GM12878 (cell line): ENCODE data around the gene FRAS1. TPM values are rescaled to one million over a fixed set of nuclear protein-coding genes. Genes with fewer than 3 reads are reported as not detected.

Experiments used
- ATAC-seq: fragments of 200-7000 bp; cut with Tn5 transposase; 3 replicates; pipeline ENCODE4 v1.9.1; 2020; ENCODE audit warnings: mild to moderate bottlenecking, moderate library complexity
- BruUV-seq: library from RNA; stranded (reverse); fragments of 400-500 nt; replicated peaks from 2 replicates; lab custom pipeline; 2021; lab: Mats Ljungman, UMichigan
- CTCF ChIA-PET: fragments of 300-600 bp; sonication (Branson Sonifier 250); formaldehyde crosslinking; extraction: SDS; loops from one replicate; lab custom pipeline; 2021; ENCODE audit warnings: inconsistent platforms; lab: Yijun Ruan, JAX
- POLR2A ChIA-PET: fragments of 350-600 bp; formaldehyde crosslinking; extraction: SDS; loops from one replicate; lab custom pipeline; 2021; ENCODE audit warnings: inconsistent platforms; lab: Charles Lee
- RAD21 ChIA-PET: fragments of 300-600 bp; sonication (Branson Sonifier 250); formaldehyde crosslinking; loops from one replicate; lab custom pipeline; 2023; ENCODE audit warnings: antibody characterized with exemption; ENCODE audit not compliant: unreplicated experiment; lab: Charles Lee
- SMC1A ChIA-PET: fragments of 300-600 bp; sonication (Branson Sonifier 250); formaldehyde crosslinking; loops from one replicate; lab custom pipeline; 2023; ENCODE audit not compliant: unreplicated experiment, uncharacterized antibody; lab: Charles Lee
- DNase-seq: peaks from one replicate; pipeline ENCODE4 v3.0.0-alpha.2; 2011; ENCODE audit warnings: low read depth, low spot score
- FAIRE-seq: peaks from 3 replicates; lab custom pipeline; 2011; peaks lifted over from hg19 to GRCh38; lab: Jason Lieb, UNC
- H2AFZ ChIP-seq: 2 replicates; pipeline ENCODE4 v1.6.0; 2011; ENCODE audit warnings: low read depth, low read length, control low read depth; ENCODE audit not compliant: control insufficient read depth
- H3K27ac ChIP-seq: 2 replicates; pipeline ENCODE4 v1.5.1; 2011; ENCODE audit warnings: control low read depth; ENCODE audit not compliant: control insufficient read depth, insufficient read depth
- H3K27me3 ChIP-seq, 2 experiments: replicated peaks in 1 of 2; 2 replicates each; pipeline versions ENCODE4 v1.6.0 to v1.6.1; 2011; ENCODE audit warnings: low read length in 1 of 2; ENCODE audit not compliant: control insufficient read depth in 2 of 2, insufficient read depth in 2 of 2
- H3K36me3 ChIP-seq, 2 experiments: 2 replicates each; pipeline ENCODE4 v1.5.1; 2011; ENCODE audit warnings: low read length in 1 of 2; ENCODE audit not compliant: control insufficient read depth in 2 of 2, insufficient read depth in 2 of 2
- H3K4me1 ChIP-seq: 2 replicates; pipeline ENCODE4 v1.6.1; 2011; ENCODE audit warnings: mild to moderate bottlenecking, low read length, moderate library complexity, mixed read lengths; ENCODE audit not compliant: control insufficient read depth, insufficient read depth
- H3K4me2 ChIP-seq: 2 replicates; pipeline ENCODE4 v1.6.0; 2011; ENCODE audit warnings: control low read depth; ENCODE audit not compliant: control insufficient read depth, insufficient read depth
- H3K4me3 ChIP-seq: fragments of 200-600 bp; sonication (generic); 2 replicates; pipeline ENCODE4 v1.5.1; 2016
- H3K79me2 ChIP-seq: 2 replicates; pipeline ENCODE4 v1.6.0; 2011; ENCODE audit warnings: low read length; ENCODE audit not compliant: control insufficient read depth, insufficient read depth
- H3K9ac ChIP-seq: 2 replicates; pipeline ENCODE4 v1.8.0; 2011; ENCODE audit warnings: low read length, control low read depth, mixed read lengths; ENCODE audit not compliant: control insufficient read depth, insufficient read depth
- H3K9me3 ChIP-seq: replicated peaks from 3 replicates; pipeline ENCODE4 v1.5.1; 2011; ENCODE audit warnings: mild to moderate bottlenecking, low read length; ENCODE audit not compliant: control insufficient read depth, insufficient read depth
- H4K20me1 ChIP-seq: 2 replicates; pipeline ENCODE4 v1.6.0; 2011; ENCODE audit not compliant: control insufficient read depth, insufficient read depth
- BRCA1 ChIP-seq: IDR thresholded peaks from 2 replicates; pipeline ENCODE4 v1.6.1; 2011; ENCODE audit warnings: low read depth, low read length, improper control_type of control experiment
- CBX5 ChIP-seq: sonication (generic); IDR thresholded peaks from 2 replicates; pipeline ENCODE4 v1.6.1; 2016; ENCODE audit warnings: low read depth, moderate library complexity, mild to moderate bottlenecking, inconsistent platforms
- DPF2 ChIP-seq: fragments of 450-650 bp; IDR thresholded peaks from 2 replicates; pipeline ENCODE4 v1.6.1; 2017; ENCODE audit warnings: mild to moderate bottlenecking
- E2F8 ChIP-seq: fragments of 450-650 bp; IDR thresholded peaks from 2 replicates; pipeline ENCODE4 v1.6.1; 2018; ENCODE audit warnings: mild to moderate bottlenecking, low read depth, moderate library complexity; ENCODE audit not compliant: partially characterized antibody
- EP300 ChIP-seq, 2 experiments: fragments of 150-350 bp in 1 of 2; IDR thresholded peaks; 2 replicates each; pipeline ENCODE4 v1.6.1; 2011 to 2012; ENCODE audit warnings: low read depth in 2 of 2, low read length in 2 of 2, borderline replicate concordance in 1 of 2, improper control_type of control experiment in 1 of 2, inconsistent platforms in 1 of 2; ENCODE audit not compliant: control insufficient read depth in 1 of 2
- FOS ChIP-seq: IDR thresholded peaks from 3 replicates; pipeline ENCODE4 v1.6.1; 2011; ENCODE audit warnings: borderline replicate concordance; ENCODE audit not compliant: insufficient read length; ENCODE audit errors: extremely low read depth
- LARP7 ChIP-seq: fragments of 450-650 bp; IDR thresholded peaks from 2 replicates; pipeline ENCODE4 v1.6.1; 2017; ENCODE audit warnings: mild to moderate bottlenecking
- MTA3 ChIP-seq: IDR thresholded peaks from 2 replicates; pipeline ENCODE4 v1.6.1; 2012; ENCODE audit warnings: low read length, inconsistent platforms, borderline replicate concordance
- NFYB ChIP-seq: IDR thresholded peaks from 2 replicates; pipeline ENCODE4 v1.6.1; 2011; ENCODE audit warnings: low read depth, mild to moderate bottlenecking, low read length, improper control_type of control experiment, moderate library complexity; ENCODE audit not compliant: insufficient read depth
- SMAD5 ChIP-seq: IDR thresholded peaks from 2 replicates; pipeline ENCODE4 v1.6.1; 2016; ENCODE audit warnings: antibody characterized with exemption, low read depth
- SP1 ChIP-seq: IDR thresholded peaks from one replicate; pipeline ENCODE4 v1.6.1; 2011; ENCODE audit warnings: low read depth, low read length
- YY1 ChIP-seq: IDR thresholded peaks from 2 replicates; pipeline ENCODE4 v1.6.1; 2011; ENCODE audit warnings: low read depth, mild to moderate bottlenecking, low read length
- ZNF207 ChIP-seq: fragments of 450-650 bp; IDR thresholded peaks from 2 replicates; pipeline ENCODE4 v1.6.1; 2014; ENCODE audit warnings: antibody characterized with exemption, mild to moderate bottlenecking, borderline replicate concordance
- WGBS: methylation state at CpG from one replicate; pipeline ENCODE4 v1.1.6; 2016; ENCODE audit warnings: low lambda C conversion rate; ENCODE audit not compliant: insufficient replicate concordance, insufficient coverage; ENCODE audit errors: missing lambda C conversion rate; 5-methylcytosine and 5-hydroxymethylcytosine counted together
- in situ Hi-C: fragments of 300-500 bp; cut with MboI; formaldehyde crosslinking; loops from 9 replicates; pipeline ENCODE4 v1.14.3; 2018; ENCODE audit warnings: mixed read lengths
- intact Hi-C: fragments of 100-400 bp; cut with micrococcal nuclease; formaldehyde crosslinking; loops from one replicate; pipeline ENCODE4 v1.14.2; 2022; ENCODE audit not compliant: unreplicated experiment
- polyA plus RNA-seq, 11 experiments: library from polyadenylated mRNA; depleted of rRNA in 4 of 11; unstranded in 6 of 11; stranded (reverse) in 5 of 11; fragments of >200 nt; fragmentation: Nextera tagmentation in 4 of 11; fragmentation: Illumina TruSeq in 1 of 11; extraction: Ambion mirVana in 4 of 11; extraction: Trizol in 1 of 11; gene quantifications; 1 replicate in 1 of 11; 2 replicates in 10 of 11; pipeline versions ENCODE4 v1.2.1 to v1.2.3, GENCODE V29; 2011 to 2016; ENCODE audit warnings: inconsistent platforms in 2 of 11, missing spikeins in 2 of 11, low read depth in 1 of 11
- total RNA-seq, 4 experiments: library from RNA; depleted of rRNA in 3 of 4; stranded (reverse); fragments of >200 nt in 3 of 4; fragmentation: Illumina TruSeq in 1 of 4; extraction: Trizol in 1 of 4; gene quantifications; 2 replicates each; pipeline versions ENCODE4 v1.2.1 to v1.2.3, GENCODE V29; 2013 to 2021
- TF ChIP-seq, protein P1 (sequence below): fragments of 450-650 bp; IDR thresholded peaks from 2 replicates; pipeline ENCODE4 v1.6.1; 2016; ENCODE audit warnings: mild to moderate bottlenecking
- TF ChIP-seq, protein P2 (sequence below): IDR thresholded peaks from 2 replicates; pipeline ENCODE4 v1.6.1; 2011; ENCODE audit warnings: mild to moderate bottlenecking, low read depth, low read length, moderate library complexity; ENCODE audit not compliant: insufficient replicate concordance

FRAS1 gene
- total and polyA plus RNA-seq, 10 of the 15 experiments (the other 5 are each of a cell fraction or from before 2014, with no cell fraction given) = 0.08 to 11.7 (median 0.20) TPM

DNA sequence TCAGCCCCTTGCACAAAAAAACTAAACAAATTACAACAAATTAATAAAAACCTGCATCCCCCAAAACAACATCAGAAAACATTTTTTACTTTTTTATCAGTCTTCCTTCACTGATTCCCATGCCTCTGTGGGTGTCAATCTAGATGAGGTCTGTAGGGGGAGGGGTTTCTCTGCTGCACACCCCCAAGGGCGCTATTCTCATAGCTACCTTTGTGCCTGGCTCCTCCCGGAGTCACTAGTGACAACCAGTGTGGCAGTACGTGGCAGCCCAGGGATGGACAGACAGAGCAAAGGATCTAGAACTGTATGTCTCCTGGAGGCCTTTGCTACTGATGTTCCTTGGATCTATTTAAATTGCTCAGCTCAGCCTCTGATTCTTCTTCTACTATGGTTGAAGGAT is 266.3 kb downstream of the FRAS1 start (continued):
- TF ChIP-seq SP1 (no peak), MTA3 (no peak), E2F8 (no peak)

GRCh38 chr4:78324625-78325024 is 267.5 kb downstream of the FRAS1 start:
- in situ Hi-C loops (no loop called here), intact Hi-C loops (no loop called here)
- FAIRE-seq = no peak
- WGBS = 47% methylated on average over 1 of the region's 1 CpG
- POLR2A ChIA-PET = no interaction called here
- RAD21 ChIA-PET = interaction anchor here (0.9 kb wide), 1 partner anchor 265 kb away, joined by 3 read pairs; no protein-coding TSS in a partner anchor
- no peak for DNase-seq
- no peaks in the 10 kb centered on the region; a peak in 1 of 4 replicates for H3K27me3 ChIP-seq
- TF ChIP-seq MTA3 (no peak), SMAD5 (no peak), YY1 (no peak), EP300 (IDR thresholded peaks at IDR 0.05; ENCODE audit: borderline replicate concordance in 1 of 2, control insufficient read depth in 1 of 2, low read depth in 2 of 2, low read length in 2 of 2) (no peak), DPF2 (no peak), SP1 (no peak), ZNF207 (no peak), FOS (no peak), LARP7 (no peak), NFYB (no peak), CBX5 (no peak), BRCA1 (no peak)
- TF ChIP-seq, protein P1, sequence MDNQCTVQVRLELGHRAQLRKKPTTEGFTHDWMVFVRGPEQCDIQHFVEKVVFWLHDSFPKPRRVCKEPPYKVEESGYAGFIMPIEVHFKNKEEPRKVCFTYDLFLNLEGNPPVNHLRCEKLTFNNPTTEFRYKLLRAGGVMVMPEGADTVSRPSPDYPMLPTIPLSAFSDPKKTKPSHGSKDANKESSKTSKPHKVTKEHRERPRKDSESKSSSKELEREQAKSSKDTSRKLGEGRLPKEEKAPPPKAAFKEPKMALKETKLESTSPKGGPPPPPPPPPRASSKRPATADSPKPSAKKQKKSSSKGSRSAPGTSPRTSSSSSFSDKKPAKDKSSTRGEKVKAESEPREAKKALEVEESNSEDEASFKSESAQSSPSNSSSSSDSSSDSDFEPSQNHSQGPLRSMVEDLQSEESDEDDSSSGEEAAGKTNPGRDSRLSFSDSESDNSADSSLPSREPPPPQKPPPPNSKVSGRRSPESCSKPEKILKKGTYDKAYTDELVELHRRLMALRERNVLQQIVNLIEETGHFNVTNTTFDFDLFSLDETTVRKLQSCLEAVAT = no peak
- TF ChIP-seq, protein P2, sequence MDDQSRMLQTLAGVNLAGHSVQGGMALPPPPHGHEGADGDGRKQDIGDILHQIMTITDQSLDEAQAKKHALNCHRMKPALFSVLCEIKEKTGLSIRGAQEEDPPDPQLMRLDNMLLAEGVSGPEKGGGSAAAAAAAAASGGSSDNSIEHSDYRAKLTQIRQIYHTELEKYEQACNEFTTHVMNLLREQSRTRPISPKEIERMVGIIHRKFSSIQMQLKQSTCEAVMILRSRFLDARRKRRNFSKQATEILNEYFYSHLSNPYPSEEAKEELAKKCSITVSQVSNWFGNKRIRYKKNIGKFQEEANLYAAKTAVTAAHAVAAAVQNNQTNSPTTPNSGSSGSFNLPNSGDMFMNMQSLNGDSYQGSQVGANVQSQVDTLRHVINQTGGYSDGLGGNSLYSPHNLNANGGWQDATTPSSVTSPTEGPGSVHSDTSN = no peak
- TF ChIP-seq, all 136 proteins: peak for 0
- no peaks in the 10 kb centered on the region for H3K36me3 ChIP-seq
- H3K79me2 ChIP-seq = no peaks in the 10 kb centered on the region
- ATAC-seq = no peak
- CTCF ChIA-PET = interaction anchor here (0.6 kb wide), 1 partner anchor 41 kb away, joined by 3 read pairs; no protein-coding TSS in a partner anchor
- no peaks in the 10 kb centered on the region for H3K9me3 ChIP-seq
- SMC1A ChIA-PET = interaction anchor here (0.9 to 1.1 kb wide), 2 partner anchors 28 to 63 kb away, joined by 3 read pairs; no protein-coding TSS in a partner anchor
- no peaks in the 10 kb centered on the region for H3K4me1 ChIP-seq
- no peaks in the 10 kb centered on the region for H4K20me1 ChIP-seq
- BruUV-seq = no TSS peak
- no peak overlapping the region for H2AFZ ChIP-seq
- no peak overlapping the region for H3K9ac ChIP-seq
- no peak overlapping the region for H3K27ac ChIP-seq
- no peak overlapping the region for H3K4me2 ChIP-seq
- no peak overlapping the region for H3K4me3 ChIP-seq
